A673 (cell line): ENCODE data around the gene JMJD1C.

Experiments
- EZH2 ChIP-seq: fragments of 200-600 bp; sonication (generic); IDR thresholded peaks from 2 replicates; pipeline ENCODE4 v1.6.1; 2017; ENCODE audit warnings: borderline replicate concordance, low read depth, mild to moderate bottlenecking, mixed read lengths, antibody characterized with exemption, low read length; ENCODE audit not compliant: poor library complexity, severe bottlenecking
- TF ChIP-seq, protein P1 (sequence below): fragments of 300-800, 200-600 bp; sonication (generic); conservative IDR thresholded peaks from 2 replicates; pipeline ENCODE4 v1.5.1; 2017; ENCODE audit warnings: low read depth, mild to moderate bottlenecking, antibody characterized with exemption, low read length, moderate library complexity, mixed read lengths

DNA sequence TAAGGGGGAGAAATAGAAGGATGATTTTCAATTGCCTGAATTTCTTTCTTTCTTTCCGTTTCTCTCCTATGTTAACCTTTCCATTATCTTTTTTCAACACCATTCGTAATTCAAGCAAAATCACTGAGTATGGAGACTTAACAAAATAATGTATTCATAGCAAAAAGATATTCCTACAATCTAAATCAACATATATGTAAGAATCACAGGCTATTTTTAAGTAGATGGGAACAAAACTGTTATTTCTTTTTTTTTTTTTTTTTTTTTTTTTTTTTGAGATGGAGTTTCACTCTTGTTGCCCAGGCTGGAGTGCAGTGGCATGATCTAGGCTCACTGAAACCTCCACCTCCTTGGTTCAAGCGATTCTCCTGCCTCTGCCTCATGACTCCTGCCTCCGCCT, 27.2 kb upstream of the JMJD1C start:
- TF ChIP-seq EZH2 = no peak
- TF ChIP-seq, protein P1, sequence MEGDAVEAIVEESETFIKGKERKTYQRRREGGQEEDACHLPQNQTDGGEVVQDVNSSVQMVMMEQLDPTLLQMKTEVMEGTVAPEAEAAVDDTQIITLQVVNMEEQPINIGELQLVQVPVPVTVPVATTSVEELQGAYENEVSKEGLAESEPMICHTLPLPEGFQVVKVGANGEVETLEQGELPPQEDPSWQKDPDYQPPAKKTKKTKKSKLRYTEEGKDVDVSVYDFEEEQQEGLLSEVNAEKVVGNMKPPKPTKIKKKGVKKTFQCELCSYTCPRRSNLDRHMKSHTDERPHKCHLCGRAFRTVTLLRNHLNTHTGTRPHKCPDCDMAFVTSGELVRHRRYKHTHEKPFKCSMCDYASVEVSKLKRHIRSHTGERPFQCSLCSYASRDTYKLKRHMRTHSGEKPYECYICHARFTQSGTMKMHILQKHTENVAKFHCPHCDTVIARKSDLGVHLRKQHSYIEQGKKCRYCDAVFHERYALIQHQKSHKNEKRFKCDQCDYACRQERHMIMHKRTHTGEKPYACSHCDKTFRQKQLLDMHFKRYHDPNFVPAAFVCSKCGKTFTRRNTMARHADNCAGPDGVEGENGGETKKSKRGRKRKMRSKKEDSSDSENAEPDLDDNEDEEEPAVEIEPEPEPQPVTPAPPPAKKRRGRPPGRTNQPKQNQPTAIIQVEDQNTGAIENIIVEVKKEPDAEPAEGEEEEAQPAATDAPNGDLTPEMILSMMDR = no peak
